KBM-7 (cell line): ENCODE measurements around the gene TAF1B.

Source experiments
- DNase-seq: peaks from one replicate; pipeline ENCODE4 v3.0.0-alpha.2; 2015
- in situ Hi-C: fragments of 300-500 bp; cut with MboI; formaldehyde crosslinking; loops from 2 replicates; pipeline ENCODE4 v1.14.3; 2020; ENCODE audit warnings: low sequenced_read_pairs, low pct_unique_long_range_greater_than_20kb, mixed read lengths

The TAF1B gene

DNA sequence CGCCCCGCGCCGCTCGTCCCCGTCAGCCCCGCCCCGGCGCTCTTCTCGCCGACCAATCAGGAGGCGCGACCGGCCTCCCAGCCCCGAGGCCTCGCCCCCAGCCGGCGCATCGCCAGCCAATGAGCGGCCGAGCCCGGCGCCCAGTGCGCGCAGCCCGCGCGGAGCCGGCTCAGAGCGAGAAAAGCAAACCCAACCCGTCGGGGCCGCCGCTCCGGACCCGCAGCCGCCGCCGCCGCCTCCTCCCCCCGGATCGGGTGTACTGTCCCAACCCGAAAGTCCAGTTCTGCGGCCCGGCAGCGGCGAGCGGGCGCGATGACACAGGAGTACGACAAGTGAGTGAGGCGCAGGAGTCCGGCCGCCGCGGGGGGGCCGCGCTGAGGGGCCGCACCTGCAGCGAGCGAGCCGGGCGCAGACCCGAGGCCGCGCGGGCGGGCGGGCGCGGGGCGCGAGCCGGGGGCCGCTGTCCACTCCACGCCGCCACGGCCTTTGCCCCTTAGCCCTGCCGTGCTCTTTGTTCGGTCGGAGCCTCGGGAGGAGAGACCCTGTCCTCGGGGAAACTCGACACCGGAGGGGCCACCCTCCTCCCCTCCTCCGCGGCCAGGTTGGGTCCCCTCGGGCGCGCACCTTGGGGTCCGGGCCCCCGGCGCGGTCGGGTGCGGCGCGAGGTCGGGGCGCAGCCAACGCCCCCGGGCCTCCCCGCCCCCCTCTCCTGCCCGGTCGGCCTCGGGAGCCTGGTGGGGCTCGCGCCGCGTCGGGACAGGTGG, 108.4 kb downstream of the TAF1B start, which contains the start of gene GRHL1:
Gene GRHL1, plus strand, starts transcription at position 172 of the 764 bp plus-strand sequence. Its CDS starts 141 bp downstream, at position 313.
- in situ Hi-C loops = no loop called here
- peak; percentile 89 for DNase-seq

DNA sequence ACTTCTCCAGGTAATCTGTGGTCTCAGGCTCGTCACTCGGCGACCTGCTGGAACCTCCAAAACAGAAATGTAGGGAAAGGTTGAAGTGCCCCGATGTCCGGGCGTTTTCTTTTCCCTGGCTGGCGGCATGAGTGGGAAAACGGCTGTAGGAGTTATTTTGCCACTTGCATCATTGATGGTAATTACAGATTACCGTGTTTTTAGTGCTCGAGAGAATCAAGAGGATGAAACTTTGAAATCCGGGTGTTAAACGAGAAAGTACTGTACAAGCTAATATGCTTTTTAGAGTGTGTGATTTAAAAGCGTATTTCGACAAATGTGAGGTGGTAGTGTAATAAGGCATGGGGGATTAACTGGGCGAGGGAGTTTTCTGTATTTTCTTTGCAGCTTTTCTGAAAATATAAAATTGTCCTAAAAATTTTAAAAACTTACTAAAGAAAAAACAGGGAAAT, 109.0 kb downstream of the TAF1B start:
- DNase-seq = no peak
- in situ Hi-C loops = no loop called here

DNA sequence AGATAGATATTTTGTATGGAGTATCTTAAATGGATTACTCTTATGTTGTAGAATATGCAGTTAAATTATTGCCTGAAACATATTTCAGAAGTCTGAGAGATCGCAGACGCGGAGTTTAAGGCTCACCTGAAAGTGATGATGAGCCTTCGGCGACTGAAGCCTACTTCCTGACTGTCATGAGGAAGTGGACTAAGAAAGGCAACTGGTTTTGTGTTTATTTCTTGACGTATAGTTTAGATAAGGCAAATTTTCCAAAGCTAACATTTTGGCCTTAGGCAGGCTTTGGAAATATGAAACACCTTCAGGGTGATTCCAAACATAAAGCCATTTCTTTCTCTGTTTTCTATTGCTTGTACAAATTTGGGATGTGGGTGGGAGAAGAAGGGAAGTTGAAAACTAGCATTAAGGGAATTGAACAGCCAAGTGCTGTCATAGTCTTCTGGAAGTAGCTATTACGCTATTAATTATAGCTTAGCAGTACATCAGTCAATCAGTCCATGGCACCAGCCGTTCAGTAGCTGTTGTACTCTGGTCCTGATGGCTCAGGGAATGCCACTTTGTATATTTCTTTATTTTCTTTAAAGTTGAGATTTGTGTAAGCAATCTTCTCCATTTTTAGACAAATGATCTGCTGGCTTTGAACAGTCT, 109.7 kb downstream of the TAF1B start:
- DNase-seq = no peak
- in situ Hi-C loops = no loop called here

DNA sequence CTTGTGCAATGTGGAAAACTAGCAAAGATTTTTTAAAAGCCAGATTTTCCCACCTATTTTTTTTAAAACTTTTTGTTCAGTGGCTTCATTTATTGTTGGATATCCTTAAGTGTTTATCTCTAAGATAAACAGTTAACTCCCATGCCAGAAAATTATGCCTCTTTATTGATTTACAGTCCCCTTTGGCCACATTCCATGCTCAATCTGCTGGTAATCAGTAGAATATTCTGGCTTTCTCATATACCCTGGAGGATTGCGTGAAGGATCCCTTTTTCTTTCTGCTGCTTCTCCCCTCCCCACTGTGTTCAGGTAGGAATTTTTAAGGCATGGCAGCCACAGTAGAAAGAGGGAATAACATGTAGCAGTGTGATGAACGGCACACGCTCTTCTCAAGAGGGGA, 110.9 kb downstream of the TAF1B start:
- no peak for DNase-seq
- in situ Hi-C loops = no loop called here

DNA sequence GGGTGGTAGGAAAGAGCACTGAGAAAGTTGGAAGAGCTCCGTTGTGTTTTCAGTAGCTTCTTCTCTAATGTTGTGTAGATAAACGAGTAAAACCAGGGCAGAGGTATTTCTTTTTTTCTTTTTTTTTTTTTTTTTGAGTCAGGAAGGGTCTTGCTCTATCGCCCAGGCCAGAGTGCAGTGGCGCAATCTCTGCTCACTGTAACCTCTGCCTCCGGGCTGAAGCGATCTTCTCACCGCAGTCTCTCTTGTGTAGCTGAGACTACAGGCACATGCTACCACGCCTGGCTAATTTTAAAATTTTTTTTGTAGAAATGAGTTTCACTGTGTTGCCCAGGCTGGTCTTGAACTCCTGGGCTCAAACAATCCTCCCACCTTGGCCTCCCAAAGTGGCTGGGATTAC, 114.8 kb downstream of the TAF1B start:
- no peak for DNase-seq
- in situ Hi-C loops = no loop called here

DNA sequence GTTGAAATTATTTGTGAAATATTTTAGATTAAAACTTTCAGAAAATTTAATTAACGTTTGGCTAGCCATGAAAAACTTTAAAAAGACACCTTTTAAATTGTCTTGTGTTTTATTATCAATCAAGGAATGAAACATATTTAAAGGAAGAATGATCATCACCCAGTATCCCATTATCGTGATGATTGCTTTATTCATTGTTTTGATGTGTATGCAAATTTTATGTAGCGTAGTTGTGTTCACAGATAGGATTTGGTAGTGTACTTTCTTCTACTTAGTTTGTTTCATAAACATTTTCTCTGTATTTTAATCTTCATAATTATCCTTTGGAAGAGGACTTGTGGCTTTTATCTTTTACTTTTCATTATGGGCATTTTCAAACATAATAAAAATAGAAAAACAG, 116.0 kb downstream of the TAF1B start:
- in situ Hi-C loops = no loop called here
- DNase-seq = no peak

DNA sequence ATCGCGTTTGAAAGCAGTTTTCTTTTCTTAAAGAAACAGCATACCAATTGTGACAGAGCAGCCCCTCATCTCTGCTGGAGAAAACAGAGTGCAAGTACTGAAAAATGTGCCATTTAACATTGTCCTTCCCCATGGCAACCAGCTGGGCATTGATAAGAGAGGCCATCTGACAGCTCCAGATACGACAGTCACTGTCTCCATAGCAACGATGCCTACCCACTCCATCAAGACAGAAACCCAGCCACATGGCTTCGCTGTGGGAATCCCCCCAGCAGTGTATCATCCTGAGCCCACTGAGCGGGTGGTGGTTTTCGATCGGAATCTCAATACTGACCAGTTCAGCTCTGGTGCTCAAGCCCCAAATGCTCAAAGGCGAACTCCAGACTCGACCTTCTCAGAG, 117.7 kb downstream of the TAF1B start:
- DNase-seq = no peak
- in situ Hi-C loops = no loop called here

DNA sequence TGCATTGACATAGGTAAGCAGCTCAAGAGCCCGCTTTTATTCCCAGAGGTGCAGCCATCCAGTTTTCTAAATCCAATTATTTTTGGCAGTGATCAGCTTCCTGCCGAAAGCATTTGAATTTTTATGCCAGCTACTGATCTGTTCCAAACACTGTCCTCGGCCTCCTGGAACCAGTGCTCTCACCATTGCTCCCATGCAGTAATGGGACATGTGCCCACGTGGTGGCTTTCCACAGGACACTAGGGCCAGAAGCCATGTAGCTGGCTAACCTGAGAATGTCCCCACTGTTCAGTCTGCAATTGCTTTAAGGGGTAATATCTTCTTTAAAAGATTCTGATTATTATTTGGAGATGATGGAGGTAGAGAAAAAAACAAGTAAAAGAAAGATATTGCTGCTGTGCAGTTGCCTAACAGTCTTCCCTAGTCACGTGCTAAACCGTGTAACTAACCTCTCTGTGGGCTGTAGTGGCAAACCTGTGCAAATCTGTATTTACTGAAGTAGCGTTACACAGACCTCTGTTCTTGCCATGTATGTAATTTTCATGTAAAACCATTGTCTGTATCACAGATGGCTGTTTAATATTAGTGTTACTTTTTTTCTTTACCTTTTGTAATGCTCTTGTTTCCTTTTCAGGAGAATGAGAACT, 121.2 kb downstream of the TAF1B start:
- DNase-seq = no peak
- in situ Hi-C loops = no loop called here

DNA sequence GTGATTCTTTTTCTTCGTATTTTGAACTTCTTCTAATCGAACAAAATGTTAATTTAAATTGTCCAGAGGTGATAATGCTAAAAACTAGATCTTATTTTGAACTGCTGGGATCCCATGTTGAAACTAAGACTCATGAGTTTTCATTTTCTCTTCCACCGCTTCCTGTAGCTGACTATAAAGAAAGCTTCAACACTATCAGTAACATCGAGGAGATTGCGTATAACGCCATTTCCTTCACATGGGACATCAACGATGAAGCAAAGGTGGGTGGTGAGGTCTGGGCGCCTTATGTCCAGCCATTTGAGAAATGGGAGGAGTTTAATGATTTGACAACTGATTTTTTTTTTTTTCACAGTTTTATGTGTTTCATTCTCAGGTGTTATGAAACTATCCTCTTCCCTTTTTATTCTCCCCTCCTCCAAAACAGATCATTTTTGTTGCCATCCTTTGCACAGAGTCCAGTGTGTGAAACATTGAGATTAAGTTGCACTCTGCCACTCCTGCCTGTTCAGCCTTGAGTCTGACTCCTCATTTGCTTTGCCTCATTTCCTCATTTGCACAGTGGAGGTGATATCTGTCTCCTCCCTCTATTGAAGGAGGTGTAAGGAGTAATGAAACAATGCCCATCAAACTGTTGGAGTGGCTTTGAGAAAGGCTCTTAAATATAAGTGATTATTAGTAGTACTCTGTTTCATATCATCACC, 122.0 kb downstream of the TAF1B start:
- in situ Hi-C loops = no loop called here
- DNase-seq = no peak

DNA sequence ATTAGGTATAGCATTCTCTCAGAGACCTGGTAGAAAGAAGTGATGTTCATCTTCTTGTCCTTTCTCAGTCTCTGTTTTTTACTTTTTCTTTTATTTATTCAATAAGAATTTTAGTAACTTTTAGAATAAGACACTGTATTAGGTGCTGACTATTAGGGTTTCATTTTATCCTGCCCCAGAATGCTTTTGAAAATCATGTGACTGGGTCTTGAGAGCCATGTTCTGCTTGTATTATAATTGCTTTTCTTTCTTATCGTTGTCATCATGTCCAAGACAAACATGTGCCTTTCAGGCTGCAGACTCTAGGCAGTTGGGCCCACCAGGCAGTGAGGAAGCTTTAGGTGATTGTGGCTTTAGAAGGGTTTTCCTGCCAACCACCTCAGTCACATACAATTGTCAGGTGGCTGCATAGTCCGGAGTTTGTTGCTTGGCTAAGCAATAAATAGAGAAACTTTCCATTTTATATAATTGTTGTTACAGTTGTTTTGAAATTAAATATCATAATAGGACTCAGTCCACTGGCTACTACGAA, 123.3 kb downstream of the TAF1B start:
- in situ Hi-C loops = no loop called here
- DNase-seq = no peak

DNA sequence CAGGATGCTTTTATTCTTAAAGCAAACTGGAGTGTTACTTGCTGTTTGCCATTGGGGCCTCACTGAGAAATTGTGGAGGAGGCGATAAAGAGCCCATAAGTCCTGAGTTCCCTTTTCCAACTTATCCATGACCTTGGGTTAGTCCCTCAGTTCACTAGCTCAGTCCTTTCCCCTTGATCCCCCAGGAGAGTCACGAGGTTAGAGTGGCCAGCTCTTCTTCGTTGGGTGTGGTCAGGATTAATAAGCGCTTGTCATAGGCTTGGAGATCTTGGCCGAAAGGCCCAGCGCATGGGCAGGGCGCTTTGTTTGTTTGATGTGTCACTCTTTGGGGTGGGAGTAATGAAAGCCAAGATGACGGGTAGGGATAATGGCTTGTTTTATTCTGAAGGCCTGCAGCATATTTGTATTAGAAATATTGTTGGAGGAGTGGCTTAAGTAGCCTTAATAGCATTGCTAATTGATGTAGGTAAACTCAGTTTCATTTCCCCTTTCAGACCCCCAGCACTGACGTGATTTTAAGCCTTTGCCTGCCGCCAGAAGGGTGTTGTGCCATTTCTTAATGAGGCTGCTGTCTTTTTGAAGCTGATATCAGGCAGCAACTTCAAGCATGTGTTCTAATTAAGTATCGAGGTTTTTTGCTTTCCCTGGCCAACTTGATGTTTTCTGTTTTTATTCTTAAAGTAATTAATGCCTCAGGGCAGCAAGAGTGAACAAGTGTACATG, 123.9 kb downstream of the TAF1B start:
- in situ Hi-C loops = no loop called here
- no peak for DNase-seq

DNA sequence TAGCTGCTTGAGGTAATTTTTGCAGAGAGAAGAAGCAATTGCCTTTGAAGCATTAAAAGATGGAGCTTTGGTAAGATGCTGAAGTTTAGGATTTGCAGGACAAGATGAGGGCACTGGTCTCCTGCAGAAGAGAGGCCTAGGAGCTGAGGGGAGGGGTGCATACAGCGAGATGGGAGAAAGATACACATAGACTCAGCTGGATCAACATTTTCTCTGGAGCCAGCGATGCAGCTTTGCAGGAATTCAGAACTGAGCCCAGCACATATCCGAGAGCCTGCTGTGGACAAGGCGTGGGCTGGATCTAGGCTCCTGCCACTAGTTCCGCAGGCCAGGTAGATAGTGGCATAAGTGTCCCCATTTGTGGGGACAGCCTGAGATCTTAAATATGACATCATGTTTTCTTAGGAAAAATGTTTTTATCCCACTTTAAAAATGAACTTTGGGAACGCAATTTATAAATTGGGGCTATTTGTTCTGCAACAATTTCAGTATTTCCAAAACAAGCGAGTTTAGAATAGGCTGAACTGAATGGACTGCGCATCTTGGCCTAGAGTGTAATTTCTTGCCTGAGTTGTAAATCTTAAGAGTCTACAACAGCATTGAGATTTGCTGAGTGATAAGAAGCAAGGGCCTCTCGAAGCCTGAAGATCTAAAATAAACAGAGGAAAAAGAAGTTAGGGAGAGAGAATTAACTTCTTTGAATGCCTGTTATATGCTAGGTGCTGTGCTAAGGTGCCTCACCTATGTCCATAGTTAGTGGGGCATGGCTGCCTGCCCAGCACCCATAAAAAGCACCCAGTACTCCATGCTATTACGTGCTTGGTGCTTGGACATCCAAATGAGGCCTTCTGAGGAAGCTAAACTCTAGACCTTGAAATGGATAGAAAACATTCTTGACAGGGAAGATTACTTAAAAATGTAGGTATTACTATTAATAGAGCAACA, 125.6 kb downstream of the TAF1B start:
- no peak for DNase-seq
- in situ Hi-C loops = no loop called here

DNA sequence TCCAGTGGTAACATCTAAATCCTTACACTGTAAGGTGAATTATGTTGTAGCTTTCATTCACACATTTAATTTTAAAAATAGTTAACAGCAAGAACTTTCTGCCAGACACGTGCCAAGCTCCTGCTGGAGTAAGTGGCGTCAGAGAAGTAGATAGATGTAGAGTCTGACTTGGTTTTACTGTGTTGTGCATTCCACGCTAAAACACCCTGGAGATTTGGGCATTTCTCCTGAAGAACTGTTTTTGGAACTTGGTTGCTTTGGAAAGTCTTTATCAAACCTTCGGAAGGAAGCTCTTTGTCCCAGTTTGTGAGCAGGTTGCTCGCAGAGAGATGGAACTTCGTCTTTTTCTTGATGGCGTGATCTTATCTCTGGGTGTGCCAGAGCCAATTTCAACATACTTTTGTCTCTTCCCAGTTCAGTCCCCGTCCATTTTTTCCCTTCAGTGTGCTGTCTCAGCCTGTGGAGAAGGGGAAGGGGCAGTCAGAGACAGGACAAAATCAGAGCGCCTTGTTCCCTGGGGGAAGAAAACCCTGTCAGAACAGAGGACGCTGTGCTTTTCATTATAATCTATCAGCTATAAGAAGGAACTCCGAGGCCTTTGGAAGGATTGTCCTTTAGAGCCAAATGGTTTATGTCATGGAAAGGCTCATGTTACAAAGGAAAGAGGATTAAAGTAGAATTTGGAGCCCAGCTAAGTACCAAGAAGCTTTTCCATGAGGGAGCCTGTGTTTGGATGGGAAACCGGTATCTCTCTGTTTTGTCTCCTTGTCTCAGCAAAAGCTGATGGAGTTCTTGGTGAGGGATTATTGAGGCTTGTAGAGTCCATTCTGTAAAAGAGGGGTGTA, 127.1 kb downstream of the TAF1B start:
- in situ Hi-C loops = no loop called here

DNA sequence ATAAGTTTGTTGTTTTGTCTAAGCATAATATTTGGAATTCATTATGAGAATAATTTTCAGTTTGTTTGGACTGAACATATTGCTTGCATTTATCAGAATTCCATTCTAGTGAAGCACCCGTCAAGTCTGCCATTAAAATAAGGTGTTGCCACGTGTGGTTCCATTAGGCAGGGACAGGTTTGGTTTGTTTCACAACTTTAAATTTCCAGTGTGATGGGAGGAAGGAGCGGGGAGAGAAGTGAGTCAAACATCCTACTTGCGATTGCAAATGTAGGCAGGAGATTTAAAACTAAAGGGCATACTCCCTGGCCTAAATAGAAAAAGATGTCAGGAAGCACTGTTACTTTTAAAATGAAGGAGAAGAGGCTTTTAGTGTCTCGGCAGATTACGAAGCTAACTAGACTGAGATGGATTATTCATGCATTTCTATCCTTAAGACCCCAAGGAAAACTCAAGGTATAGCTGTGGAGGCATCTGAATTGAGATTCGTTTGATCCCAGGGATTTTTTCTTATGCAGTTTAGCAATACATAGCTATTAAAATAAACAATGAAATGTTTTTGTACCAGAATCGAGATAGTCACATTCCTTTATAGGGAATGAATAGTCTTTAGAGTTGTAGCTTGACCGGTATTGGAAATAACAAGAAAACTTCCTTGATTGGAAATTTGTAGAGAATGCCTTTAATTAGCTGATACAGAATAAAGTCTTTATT, 128.0 kb downstream of the TAF1B start:
- no peak for DNase-seq
- in situ Hi-C loops = no loop called here

More for the DNA sequence above, 127.1 kb downstream of the TAF1B start:
- DNase-seq = no peak

DNA sequence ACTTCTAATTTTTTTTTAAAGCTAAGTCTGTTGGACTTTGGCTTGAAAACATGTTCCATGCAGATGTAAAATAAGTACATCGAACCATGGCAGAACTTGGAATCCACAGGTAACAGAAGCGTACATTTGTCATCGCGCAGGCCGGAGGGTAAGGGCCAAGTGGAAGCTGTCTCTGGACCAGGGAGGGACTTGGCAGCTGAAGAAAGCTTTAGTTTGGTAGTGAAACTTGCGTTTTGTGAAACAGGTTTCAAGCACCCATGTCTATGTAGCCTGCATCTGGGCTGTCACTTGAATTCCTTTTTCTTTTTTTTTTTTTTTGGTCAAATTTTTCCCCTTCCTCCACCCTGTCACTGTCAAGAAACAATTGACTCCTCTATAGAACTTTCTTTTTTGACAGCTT, 128.6 kb downstream of the TAF1B start:
- DNase-seq = no peak
- in situ Hi-C loops = no loop called here
